Upper lobe of right lung (tissue), 1 donor: ENCODE data around the gene TRDN. TPM values are rescaled to one million over a fixed set of nuclear protein-coding genes. Genes with fewer than 3 reads are reported as not detected.
"Not testable (repeated sequence)": the region's sequence is repeated elsewhere in the genome, so short reads cannot be mapped to it uniquely, and the experiment has no call there.

ENCODE experiments used
- ATAC-seq: fragments of 200-7000 bp; cut with Tn5 transposase; one replicate; pipeline ENCODE4 v1.9.1; 2020; ENCODE audit warnings: mild to moderate bottlenecking, moderate library complexity
- DNase-seq: peaks from one replicate; pipeline ENCODE4 v3.0.0-alpha.2; 2020
- H3K27ac ChIP-seq: fragments of 200-600 bp; one replicate; pipeline ENCODE4 v1.8.0; 2022
- H3K27me3 ChIP-seq: fragments of 200-600 bp; one replicate; pipeline ENCODE4 v1.8.0; 2022; ENCODE audit warnings: mild to moderate bottlenecking
- H3K36me3 ChIP-seq: fragments of 200-600 bp; one replicate; pipeline ENCODE4 v1.8.0; 2022
- H3K4me1 ChIP-seq: fragments of 200-600 bp; one replicate; pipeline ENCODE4 v1.8.0; 2022
- H3K4me3 ChIP-seq: fragments of 200-600 bp; one replicate; pipeline ENCODE4 v1.8.0; 2022; ENCODE audit warnings: mild to moderate bottlenecking
- H3K9me3 ChIP-seq: fragments of 200-600 bp; one replicate; pipeline ENCODE4 v1.8.0; 2022
- intact Hi-C: fragments of 100-400 bp; cut with DNase I; formaldehyde crosslinking; loops from one replicate; pipeline ENCODE4 v1.11.0; 2022
- total RNA-seq: library from RNA; stranded (reverse); fragmentation: NEBNext Ultra II Directional; extraction: Animal tissue kit (Norgen Biotek cat#: 25700); gene quantifications from one replicate; pipeline ENCODE4 v1.2.1, GENCODE V29; 2021
- TF ChIP-seq, protein P1 (sequence below): fragments of 200-600 bp; IDR thresholded peaks from one replicate; pipeline ENCODE4 v1.8.0; 2022; ENCODE audit warnings: antibody characterized with exemption
- donor health status: DM: no; HTN: yes; CAD: no; lungs with severe emphysema.

Gene TRDN
- total RNA-seq, 1 donor from 2014 or later, result not detected

DNA sequence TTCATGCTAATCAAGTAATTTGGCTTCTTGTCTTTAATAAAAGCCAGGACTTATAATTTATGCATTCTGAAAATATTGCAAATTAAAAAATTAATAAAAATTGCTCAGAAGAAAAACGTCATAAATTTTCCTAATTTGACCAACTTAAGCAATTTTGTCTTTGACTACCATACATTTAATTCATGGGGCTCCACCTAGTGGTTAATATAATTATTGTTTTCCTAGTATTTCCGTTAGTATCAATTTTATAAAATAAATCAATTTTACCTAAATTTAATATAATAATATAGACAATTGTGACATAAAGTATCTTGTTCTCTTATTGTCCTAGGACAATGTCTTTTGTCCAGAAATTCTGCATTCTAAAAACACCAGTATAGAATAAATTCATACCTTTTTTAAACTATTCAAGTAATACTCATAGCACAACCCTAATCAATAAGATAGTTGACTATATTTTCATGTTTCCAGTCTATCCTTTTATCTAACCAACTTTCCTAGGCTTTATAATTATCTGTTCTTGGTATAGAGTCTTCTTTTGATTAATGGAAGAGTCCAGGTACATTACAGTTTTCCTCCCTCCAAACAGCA is 319.9 kb downstream of the TRDN start:
- DNase-seq (no peak), ATAC-seq (no peak)
- no peaks in the 10 kb centered on the region for H3K36me3 ChIP-seq
- H3K4me1 ChIP-seq, result no peaks in the 10 kb centered on the region
- no peak overlapping the region for H3K4me3 ChIP-seq
- H3K27me3 ChIP-seq, result no peaks in the 10 kb centered on the region
- H3K9me3 ChIP-seq, result no peaks in the 10 kb centered on the region
- intact Hi-C loops, result no loop called here
- no peak overlapping the region for H3K27ac ChIP-seq
- TF ChIP-seq, protein P1, sequence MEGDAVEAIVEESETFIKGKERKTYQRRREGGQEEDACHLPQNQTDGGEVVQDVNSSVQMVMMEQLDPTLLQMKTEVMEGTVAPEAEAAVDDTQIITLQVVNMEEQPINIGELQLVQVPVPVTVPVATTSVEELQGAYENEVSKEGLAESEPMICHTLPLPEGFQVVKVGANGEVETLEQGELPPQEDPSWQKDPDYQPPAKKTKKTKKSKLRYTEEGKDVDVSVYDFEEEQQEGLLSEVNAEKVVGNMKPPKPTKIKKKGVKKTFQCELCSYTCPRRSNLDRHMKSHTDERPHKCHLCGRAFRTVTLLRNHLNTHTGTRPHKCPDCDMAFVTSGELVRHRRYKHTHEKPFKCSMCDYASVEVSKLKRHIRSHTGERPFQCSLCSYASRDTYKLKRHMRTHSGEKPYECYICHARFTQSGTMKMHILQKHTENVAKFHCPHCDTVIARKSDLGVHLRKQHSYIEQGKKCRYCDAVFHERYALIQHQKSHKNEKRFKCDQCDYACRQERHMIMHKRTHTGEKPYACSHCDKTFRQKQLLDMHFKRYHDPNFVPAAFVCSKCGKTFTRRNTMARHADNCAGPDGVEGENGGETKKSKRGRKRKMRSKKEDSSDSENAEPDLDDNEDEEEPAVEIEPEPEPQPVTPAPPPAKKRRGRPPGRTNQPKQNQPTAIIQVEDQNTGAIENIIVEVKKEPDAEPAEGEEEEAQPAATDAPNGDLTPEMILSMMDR, result peak; percentile 58

DNA sequence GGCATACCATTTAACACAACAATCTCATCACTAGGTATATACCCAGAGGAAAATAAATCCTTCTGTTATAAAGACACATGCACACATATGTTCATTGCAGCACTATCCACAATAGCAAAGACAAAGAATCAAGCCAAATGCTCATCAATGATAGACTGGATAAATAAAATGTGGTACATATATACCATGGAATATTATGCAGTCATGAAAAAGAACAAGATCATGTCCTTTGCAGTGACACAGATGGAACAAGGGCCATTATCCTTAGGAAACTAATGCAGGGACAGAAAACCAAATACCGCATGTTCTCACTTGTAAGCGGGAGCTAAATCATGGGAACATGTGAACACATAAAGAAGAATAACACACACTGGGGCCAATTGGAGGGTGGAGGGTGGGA is 322.3 kb downstream of the TRDN start:
- intact Hi-C loops, result not testable (repeated sequence)

DNA sequence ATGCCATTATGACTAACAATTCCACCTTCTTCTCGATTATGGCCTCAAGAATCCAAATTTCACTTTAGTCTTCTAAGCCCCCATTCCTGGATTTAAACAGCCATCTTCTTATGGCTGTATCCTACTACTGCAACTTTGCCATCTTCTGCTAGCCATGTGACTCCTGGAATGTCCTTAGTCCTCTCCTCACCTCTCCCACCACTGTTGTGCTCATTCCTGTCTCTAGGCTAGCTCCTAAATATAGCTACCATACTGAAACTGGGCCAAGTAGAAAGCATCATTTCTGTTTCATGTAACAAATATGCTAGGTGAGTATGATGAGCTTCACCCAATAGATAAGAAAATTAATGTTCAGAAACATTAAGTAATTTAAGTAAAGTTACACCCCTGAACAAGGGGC is 327.6 kb downstream of the TRDN start:
- intact Hi-C loops, result no loop called here
- no peaks in the 10 kb centered on the region for H3K27me3 ChIP-seq
- H3K36me3 ChIP-seq, result no peaks in the 10 kb centered on the region
- H3K4me3 ChIP-seq, result no peak overlapping the region
- no peaks in the 10 kb centered on the region for H3K4me1 ChIP-seq
- DNase-seq (no peak), ATAC-seq (no peak)
- TF ChIP-seq, protein P1, result no peak
- no peaks in the 10 kb centered on the region for H3K9me3 ChIP-seq
- H3K27ac ChIP-seq, result no peak overlapping the region

More for the DNA sequence above, 322.3 kb downstream of the TRDN start:
- H3K4me3 ChIP-seq, ATAC-seq, H3K4me1 ChIP-seq, H3K36me3 ChIP-seq, H3K9me3 ChIP-seq, DNase-seq, H3K27me3 ChIP-seq, H3K27ac ChIP-seq: not testable (repeated sequence)

DNA sequence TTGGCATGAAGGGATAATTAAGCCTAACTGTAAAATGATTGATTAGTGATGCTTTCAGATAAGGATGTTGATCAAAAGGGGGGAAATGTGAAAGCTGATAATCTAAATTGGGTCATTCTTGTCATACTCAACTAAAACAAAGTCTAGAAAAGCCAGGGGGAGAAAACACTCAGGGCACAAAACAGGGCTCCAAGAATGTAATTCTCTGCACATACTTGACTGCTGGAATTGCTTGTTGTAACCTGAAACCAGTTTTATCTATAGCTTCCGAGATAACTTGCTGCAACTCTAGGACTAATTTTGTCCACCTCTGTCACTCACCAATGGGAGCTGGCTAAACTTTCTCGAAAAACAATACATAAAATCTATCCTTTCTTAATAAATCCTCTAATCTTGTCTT is 330.4 kb downstream of the TRDN start:
- TF ChIP-seq, protein P1, result no peak
- no peaks in the 10 kb centered on the region for H3K9me3 ChIP-seq
- H3K27ac ChIP-seq, result no peak overlapping the region
- intact Hi-C loops, result no loop called here
- ATAC-seq, result no peak
- no peak overlapping the region for H3K4me3 ChIP-seq
- H3K4me1 ChIP-seq, result no peaks in the 10 kb centered on the region
- no peak for DNase-seq
- no peaks in the 10 kb centered on the region for H3K36me3 ChIP-seq
- H3K27me3 ChIP-seq, result no peaks in the 10 kb centered on the region

DNA sequence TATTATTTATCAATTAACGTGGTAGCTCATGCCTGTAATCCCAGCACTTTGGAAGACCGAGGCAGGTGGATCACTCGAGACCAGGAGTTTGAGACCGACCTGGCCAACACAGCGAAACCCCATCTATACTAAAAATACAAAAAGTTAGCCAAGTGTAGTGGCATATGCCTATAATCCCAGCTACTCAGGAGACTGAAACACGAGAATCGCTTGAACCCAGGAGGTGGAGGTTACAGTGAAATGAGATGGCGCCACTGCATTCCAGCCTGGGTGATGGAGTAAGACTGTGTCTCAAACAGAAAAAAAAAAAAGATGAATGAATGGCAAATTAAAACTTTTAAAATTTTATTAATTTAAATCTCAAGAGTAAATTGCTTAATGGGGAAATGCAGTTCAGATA is 341.1 kb downstream of the TRDN start:
- Histone ChIP-seq H3K9me3 (no peaks in the 10 kb centered on the region), H3K4me3 (no peak overlapping the region), H3K27ac (no peak overlapping the region), H3K27me3 (no peaks in the 10 kb centered on the region), H3K4me1 (no peaks in the 10 kb centered on the region), H3K36me3 (no peaks in the 10 kb centered on the region)
- DNase-seq, result no peak
- TF ChIP-seq, protein P1, result no peak
- no peak for ATAC-seq
- intact Hi-C loops, result no loop called here

DNA sequence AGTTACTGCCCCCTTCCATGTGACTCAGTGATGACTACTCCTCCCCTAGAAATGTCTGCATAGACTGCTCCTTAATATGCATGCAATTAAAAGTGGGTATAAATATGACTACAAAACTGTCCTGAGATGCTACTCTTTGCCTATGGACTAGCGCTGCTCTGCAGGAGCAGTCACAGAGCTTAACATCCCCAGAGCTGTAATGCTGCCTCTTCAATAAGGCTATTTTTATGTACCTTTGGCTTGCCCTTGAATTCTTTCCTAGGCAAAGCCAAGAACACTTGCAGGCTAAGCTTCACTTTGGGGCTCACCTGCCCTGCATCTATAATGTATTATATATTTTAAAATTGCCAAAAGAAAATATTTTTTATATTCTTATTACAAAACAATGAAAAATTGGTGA is 341.6 kb downstream of the TRDN start:
- intact Hi-C loops, result no loop called here
- ATAC-seq, result no peak

More for the DNA sequence above, 341.6 kb downstream of the TRDN start:
- H3K4me1 ChIP-seq, result no peaks in the 10 kb centered on the region
- no peaks in the 10 kb centered on the region for H3K27me3 ChIP-seq
- TF ChIP-seq, protein P1, result no peak
- no peak overlapping the region for H3K27ac ChIP-seq
- DNase-seq, result no peak
- H3K36me3 ChIP-seq, result no peaks in the 10 kb centered on the region
- H3K4me3 ChIP-seq, result no peak overlapping the region
- no peaks in the 10 kb centered on the region for H3K9me3 ChIP-seq
